ENCODE measurements around the gene TOP3A.

TOP3A gene

DNA sequence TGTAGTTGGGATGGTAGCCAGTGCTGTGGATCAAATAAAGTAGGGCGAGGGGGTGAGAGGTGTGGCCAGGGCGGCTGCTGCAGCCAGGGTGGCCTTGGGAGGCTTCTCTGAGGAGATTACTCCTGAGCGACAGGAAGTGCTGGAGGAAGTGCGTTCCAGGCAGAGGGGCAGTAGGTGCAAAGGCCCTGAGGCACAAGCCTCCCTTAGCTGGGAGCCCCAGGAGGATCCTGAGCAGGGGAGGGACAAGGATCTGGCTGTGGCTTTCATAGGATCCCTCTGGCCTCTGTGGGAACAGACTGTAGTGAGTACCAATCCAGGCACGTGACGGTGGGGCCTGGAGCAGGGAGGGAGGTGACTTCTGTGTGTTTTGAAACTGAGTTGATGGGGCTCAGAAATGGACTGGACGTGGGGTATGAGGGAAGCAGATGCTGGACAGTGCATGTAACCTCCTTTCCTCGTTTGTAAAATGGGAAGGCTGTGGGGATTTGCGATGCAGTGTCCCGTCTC lies 86.6 kb downstream of the TOP3A start:
- no peak for DNase-seq

DNA sequence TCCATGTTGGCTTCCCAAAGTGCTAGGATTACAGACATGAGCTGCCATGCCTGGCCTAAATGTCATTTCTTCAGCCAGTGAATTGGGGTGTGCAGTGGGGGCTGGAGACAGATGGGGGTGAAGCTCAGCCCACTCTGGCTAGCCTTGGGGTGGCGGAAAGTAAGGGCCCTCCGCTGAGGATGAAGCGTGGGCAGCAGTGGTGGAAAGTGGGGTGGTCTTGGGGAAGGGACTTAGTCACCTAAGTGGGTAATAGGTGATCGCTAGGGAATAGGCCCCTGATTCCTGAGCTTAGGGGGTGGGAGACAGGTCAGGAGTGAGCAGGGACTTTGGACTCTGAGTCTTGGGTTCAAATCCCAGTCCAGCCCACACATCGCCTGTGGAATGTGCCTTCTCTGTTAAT lies 87.2 kb downstream of the TOP3A start:
- no peak for DNase-seq

DNA sequence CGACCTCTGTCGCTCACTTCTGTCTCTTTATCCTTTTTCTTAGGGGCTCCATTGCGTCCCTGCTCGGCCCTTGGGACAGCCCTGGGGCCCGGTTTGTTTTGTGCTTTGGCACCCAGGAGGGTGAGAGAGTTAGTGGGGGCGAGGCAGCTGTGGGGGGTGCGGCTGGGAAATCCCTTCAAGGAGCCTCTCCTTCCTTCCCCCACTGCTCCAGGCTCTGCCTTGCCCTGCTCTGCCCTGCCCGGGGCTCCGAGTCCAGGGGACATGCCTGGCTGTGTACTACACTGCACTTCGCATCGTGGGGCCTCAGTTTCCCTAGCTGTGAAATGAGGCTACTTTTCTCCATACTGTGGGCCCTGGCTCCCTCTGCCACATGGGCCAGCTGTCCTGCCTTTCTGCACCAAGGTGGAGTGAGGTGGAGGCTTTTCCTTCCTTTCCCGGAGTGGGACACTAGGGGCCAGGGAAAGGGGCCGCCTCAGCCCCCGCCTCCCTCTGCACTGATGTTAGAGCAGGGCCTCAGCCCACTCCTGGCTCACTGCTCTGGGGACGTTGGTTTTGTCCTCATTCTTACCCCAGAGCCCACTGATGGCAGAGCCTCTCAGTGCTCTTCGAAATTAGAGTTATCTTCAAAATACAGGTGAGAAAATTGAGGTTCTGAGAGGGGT lies 88.4 kb downstream of the TOP3A start:
- DNase-seq, result no peak

DNA sequence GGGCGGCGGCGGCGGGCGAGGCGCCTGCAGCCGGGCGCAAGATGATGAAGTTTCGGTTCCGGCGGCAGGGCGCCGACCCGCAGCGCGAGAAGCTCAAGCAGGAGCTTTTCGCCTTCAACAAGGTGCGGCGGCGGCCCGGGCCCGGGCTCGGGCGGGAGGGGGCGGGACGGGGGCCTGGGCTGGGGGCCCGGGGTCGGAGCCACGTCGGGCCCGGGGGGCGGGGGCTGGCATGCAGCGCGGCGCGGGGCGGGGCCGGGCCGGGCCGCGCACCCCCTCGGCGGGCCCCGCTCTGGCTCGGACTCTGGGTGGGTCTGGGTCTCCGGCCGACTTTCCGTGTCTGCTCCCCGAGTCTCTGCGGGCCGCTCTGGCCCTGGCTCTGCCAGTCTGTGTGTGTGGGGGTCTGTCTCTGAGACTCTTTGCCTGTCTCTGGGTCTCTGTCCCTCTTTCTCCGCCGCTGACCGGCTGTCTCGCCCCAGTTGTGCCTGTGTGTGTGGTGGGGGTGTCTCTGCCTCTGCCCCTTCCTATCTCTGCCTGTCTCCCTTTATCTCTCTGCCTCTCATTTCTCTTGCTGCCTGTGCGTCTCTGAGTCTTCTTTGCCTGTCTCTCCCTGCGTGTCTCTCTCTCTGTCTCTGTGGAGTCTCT lies 89.0 kb downstream of the TOP3A start:
- no peak for DNase-seq

DNA sequence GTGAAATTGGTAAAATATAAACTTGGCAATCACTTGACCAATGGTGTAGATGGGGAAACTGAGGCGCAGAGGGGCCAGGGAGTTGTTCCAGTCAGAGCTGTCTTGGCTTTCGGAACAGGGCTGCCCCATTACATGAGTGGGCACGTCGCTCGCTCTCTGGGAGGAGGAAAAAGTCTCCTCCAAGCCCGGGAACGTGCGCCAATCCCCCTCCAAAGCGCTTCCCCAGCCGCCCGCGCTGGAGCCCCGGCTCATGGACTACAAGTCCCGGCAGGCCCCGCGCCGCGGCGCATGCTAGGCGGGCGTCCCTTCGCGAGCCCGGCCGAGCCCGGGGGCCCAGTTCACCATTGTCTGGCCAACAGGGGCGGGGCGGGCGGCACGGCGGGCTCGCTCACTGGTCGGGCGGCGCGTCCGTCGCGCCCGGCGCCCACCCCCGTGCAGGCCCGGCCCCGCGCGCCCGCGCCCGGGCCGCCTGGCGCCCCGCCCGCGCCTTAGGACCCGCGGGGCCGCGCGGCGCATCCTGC lies 89.6 kb downstream of the TOP3A start, which contains the start of gene LLGL1:
Gene LLGL1, plus strand, starts transcription at position 515 of the 521 bp plus-strand sequence. CDS start 48 bp downstream, outside the sequence.
- DNase-seq, result peak; percentile 16

DNA sequence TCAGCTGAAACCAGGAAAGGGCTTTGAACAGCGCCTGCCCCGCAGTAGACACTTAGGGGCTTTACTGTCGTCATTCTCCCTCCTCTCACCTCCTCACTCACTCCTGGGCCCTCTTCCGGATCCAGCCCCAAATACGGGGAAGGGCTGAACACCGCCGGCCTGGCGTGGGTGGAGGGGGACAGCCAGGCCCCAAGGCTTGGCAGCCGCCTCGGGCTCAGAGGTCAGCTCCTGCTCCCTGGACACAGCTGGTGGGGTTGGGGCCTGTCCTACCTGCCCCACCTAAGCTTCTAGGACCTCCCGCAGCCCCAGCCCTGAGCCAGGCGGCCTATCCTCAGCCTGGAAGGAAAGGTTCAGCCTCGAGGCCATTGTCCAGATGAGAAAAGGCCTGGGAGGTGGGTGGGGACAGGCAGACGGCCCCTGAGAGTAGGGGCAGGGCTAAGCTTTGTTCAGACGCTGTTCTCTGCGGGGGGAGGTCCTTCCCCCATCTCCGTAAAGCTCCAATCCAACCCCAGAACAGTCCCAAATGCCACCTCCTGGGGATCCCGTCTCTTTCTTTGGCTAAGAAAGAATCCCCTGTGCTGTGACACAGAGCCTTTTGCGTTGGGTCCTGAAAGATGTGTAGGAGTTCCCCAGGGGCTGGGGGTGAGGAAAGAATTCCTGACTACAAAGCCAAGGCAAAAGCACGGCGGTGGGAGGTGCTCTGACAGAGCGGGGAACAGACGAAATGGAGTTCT lies 90.2 kb downstream of the TOP3A start:
- no peak for DNase-seq

DNA sequence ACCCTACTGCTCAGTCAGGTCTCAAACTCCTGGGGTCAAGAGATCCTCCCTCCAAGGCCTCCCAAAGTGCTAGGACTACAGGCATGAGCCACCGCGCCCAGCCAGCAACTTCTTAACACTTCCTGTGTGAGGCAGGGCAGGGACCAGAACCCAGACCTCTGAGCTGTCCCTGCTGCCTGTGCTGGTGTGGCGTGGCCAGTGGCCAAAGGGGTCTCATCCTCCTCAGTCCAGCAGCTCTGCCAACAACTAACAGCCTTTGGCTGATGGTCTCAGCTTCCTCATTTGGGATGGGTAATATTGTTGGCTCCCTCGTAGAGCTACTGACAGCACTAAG lies 90.8 kb downstream of the TOP3A start:
- DNase-seq, result no peak
